ENCODE results near the gene CCDC14.

DNA sequence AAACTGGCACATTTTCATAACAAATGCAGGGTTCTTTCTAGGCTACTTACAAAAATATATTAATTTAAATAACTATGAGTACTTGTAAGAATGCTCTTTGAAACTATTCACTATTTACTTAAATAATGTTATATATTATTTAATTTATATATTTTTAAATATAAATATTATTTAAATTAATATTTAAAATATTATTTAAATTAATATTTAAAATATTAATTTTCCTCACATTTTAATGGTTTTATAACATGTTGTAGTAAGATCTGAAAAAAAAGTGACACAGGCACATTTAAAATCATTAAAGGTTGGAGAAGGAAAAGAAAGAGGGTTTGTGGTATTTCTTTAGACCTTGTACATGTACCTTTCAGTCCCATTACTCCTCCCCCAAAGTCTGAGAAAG, 34.6 kb downstream of the CCDC14 start:
- TF ChIP-seq, protein P1, sequence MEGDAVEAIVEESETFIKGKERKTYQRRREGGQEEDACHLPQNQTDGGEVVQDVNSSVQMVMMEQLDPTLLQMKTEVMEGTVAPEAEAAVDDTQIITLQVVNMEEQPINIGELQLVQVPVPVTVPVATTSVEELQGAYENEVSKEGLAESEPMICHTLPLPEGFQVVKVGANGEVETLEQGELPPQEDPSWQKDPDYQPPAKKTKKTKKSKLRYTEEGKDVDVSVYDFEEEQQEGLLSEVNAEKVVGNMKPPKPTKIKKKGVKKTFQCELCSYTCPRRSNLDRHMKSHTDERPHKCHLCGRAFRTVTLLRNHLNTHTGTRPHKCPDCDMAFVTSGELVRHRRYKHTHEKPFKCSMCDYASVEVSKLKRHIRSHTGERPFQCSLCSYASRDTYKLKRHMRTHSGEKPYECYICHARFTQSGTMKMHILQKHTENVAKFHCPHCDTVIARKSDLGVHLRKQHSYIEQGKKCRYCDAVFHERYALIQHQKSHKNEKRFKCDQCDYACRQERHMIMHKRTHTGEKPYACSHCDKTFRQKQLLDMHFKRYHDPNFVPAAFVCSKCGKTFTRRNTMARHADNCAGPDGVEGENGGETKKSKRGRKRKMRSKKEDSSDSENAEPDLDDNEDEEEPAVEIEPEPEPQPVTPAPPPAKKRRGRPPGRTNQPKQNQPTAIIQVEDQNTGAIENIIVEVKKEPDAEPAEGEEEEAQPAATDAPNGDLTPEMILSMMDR (IDR thresholded peaks at IDR 0.05), result no peak
- no peak for TF ChIP-seq POLR2A (IDR thresholded peaks at IDR 0.05)
